Panc1 (cell line): ENCODE results near the gene MAP3K20.

Experiments
- POLR2AphosphoS5 ChIP-seq: IDR thresholded peaks from 2 replicates; pipeline ENCODE4 v1.6.1; 2012; ENCODE audit warnings: mild to moderate bottlenecking, low read depth, low read length, moderate library complexity
- SIN3A ChIP-seq: IDR thresholded peaks from 2 replicates; pipeline ENCODE4 v1.6.1; 2012; ENCODE audit warnings: low read depth, mild to moderate bottlenecking, low read length, moderate library complexity, borderline replicate concordance; ENCODE audit not compliant: insufficient read depth
- TF ChIP-seq, protein P1 (sequence below): fragments of 450-650 bp; IDR thresholded peaks from 2 replicates; pipeline ENCODE4 v1.5.1; 2017; ENCODE audit warnings: mild to moderate bottlenecking

DNA sequence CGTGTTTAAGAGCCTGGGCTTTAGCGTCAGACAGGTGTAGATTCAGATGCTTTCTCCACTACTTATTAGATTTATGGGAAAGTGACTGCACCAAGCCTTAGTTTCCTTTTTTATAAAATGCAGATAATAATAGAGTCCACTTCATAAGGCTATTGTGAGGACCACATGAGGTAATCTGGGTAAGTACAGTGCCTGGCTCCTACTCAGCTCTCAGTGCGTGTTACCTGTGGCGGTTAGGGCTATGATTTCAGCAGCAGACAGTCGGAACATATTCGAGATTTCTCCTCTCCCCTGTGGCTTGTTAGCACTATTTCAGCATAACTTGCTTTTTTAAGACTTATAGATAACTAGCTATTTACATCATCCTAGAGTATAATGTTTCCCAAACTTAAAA lies 32.0 kb downstream of the MAP3K20 start:
- TF ChIP-seq, protein P1, sequence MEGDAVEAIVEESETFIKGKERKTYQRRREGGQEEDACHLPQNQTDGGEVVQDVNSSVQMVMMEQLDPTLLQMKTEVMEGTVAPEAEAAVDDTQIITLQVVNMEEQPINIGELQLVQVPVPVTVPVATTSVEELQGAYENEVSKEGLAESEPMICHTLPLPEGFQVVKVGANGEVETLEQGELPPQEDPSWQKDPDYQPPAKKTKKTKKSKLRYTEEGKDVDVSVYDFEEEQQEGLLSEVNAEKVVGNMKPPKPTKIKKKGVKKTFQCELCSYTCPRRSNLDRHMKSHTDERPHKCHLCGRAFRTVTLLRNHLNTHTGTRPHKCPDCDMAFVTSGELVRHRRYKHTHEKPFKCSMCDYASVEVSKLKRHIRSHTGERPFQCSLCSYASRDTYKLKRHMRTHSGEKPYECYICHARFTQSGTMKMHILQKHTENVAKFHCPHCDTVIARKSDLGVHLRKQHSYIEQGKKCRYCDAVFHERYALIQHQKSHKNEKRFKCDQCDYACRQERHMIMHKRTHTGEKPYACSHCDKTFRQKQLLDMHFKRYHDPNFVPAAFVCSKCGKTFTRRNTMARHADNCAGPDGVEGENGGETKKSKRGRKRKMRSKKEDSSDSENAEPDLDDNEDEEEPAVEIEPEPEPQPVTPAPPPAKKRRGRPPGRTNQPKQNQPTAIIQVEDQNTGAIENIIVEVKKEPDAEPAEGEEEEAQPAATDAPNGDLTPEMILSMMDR, result no peak
- TF ChIP-seq POLR2AphosphoS5, result no peak
- no peak for TF ChIP-seq SIN3A
